GM12878 (cell line): ENCODE results near the gene LYRM4.

Experiments
- RB1 ChIP-seq: fragments of 450-650 bp; formaldehyde crosslinking; IDR thresholded peaks from 2 replicates; pipeline ENCODE4 v1.6.1; 2017; ENCODE audit warnings: mild to moderate bottlenecking, borderline replicate concordance
- ZBTB11 ChIP-seq: fragments of 450-650 bp; formaldehyde crosslinking; IDR thresholded peaks from 2 replicates; pipeline ENCODE4 v1.5.0; 2022; ENCODE audit warnings: mild to moderate bottlenecking, missing genetic modification characterization
- TF ChIP-seq, protein P1 (sequence below), 3 experiments: IDR thresholded peaks in 2 of 3; conservative IDR thresholded peaks in 1 of 3; 2 replicates each; pipeline ENCODE4 v1.5.1; 2011; ENCODE audit warnings: low read depth in 3 of 3, low read length in 3 of 3, mild to moderate bottlenecking in 3 of 3, control low read depth in 2 of 3, moderate library complexity in 2 of 3, inconsistent platforms in 1 of 3, mixed read lengths in 1 of 3; ENCODE audit not compliant: control insufficient read depth in 2 of 3, insufficient read depth in 1 of 3; ENCODE audit errors: extremely low read depth in 1 of 3

DNA sequence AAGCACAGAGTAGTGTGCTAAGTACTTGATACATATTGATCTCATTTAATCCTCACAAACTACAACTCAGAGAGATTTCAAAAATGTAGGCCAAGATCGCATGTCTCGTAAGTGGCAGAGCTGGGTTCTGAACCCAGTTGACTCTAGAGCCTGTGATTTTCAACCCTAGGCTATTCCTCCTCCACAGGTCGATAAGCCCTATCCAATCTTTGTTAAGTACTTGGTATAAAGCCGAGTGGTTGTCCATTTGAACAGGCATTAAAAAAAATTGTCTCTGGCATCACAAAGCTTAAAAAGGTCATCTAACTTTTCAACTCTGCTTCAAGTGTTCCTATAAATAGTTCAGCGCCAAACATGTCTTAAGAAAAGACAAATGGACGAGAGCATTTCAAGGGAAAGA, 37.4 kb downstream of the LYRM4 start:
- TF ChIP-seq RB1 (no peak), ZBTB11 (CRISPR knock-in tag) (no peak)
- TF ChIP-seq, protein P1, sequence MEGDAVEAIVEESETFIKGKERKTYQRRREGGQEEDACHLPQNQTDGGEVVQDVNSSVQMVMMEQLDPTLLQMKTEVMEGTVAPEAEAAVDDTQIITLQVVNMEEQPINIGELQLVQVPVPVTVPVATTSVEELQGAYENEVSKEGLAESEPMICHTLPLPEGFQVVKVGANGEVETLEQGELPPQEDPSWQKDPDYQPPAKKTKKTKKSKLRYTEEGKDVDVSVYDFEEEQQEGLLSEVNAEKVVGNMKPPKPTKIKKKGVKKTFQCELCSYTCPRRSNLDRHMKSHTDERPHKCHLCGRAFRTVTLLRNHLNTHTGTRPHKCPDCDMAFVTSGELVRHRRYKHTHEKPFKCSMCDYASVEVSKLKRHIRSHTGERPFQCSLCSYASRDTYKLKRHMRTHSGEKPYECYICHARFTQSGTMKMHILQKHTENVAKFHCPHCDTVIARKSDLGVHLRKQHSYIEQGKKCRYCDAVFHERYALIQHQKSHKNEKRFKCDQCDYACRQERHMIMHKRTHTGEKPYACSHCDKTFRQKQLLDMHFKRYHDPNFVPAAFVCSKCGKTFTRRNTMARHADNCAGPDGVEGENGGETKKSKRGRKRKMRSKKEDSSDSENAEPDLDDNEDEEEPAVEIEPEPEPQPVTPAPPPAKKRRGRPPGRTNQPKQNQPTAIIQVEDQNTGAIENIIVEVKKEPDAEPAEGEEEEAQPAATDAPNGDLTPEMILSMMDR (IDR thresholded peaks at IDR 0.05 in 2 of 3, conservative IDR thresholded peaks at IDR 0.05 in 1 of 3; ENCODE audit: control insufficient read depth in 2 of 3, extremely low read depth in 1 of 3, insufficient read depth in 1 of 3, low read depth in 3 of 3, low read length in 3 of 3), result no peak
